Retinal pigment epithelial cell (primary cell): ENCODE measurements around the gene GJC1.

Experiments
- DNase-seq: peaks from one replicate; pipeline ENCODE4 v3.0.0-alpha.2; 2010; ENCODE audit warnings: low read depth
- H3K4me3 ChIP-seq: 2 replicates; pipeline ENCODE4 v1.5.1; 2011; ENCODE audit warnings: mild to moderate bottlenecking, low read length, control low read depth, moderate library complexity
- TF ChIP-seq, protein P1 (sequence below): conservative IDR thresholded peaks from 2 replicates; pipeline ENCODE4 v1.5.1; 2011; ENCODE audit warnings: low read depth, low read length, control low read depth, inconsistent platforms

GJC1 gene

DNA sequence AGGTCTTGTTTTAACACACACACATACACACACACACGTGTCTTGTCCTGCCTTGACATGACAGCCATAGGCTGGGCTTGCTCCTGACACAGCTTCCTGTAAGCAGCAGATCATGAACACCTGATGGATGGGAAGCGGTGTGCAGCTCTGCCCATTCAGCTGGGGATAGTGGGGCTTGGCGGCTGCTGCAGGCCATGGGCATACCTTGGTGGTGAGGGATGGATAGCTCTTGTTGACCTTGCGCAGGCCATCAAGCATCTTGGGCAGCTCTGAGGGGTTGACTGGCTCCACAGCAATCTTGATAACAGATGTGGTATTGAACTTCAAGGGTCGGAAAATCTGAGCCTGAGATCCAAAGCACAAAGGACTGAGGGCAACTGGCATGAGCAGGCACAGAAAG lies 29.6 kb upstream of the GJC1 start:
- TF ChIP-seq, protein P1, sequence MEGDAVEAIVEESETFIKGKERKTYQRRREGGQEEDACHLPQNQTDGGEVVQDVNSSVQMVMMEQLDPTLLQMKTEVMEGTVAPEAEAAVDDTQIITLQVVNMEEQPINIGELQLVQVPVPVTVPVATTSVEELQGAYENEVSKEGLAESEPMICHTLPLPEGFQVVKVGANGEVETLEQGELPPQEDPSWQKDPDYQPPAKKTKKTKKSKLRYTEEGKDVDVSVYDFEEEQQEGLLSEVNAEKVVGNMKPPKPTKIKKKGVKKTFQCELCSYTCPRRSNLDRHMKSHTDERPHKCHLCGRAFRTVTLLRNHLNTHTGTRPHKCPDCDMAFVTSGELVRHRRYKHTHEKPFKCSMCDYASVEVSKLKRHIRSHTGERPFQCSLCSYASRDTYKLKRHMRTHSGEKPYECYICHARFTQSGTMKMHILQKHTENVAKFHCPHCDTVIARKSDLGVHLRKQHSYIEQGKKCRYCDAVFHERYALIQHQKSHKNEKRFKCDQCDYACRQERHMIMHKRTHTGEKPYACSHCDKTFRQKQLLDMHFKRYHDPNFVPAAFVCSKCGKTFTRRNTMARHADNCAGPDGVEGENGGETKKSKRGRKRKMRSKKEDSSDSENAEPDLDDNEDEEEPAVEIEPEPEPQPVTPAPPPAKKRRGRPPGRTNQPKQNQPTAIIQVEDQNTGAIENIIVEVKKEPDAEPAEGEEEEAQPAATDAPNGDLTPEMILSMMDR = no peak
- H3K4me3 ChIP-seq = no peak overlapping the region
- no peak for DNase-seq

DNA sequence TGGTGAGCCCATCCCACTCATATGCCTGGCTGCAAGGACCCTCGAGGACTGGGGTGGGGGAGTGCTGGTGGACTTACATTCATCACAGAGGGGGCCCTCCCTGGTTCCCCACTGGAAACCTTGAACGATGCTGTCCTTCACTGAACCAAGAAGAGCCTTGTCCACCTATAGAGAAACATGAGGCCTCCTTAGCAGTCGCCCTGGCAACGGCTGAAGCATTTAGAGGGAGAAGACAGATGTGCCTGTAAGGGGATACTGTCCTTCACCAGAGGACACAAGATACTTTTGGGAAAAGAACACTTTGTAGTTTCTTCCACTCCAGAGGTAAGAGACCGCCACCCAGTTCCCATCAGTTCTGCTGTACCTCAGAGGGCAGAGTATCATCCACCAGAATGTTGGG lies 24.1 kb upstream of the GJC1 start:
- TF ChIP-seq, protein P1 = no peak
- no peak overlapping the region for H3K4me3 ChIP-seq
- no peak for DNase-seq

DNA sequence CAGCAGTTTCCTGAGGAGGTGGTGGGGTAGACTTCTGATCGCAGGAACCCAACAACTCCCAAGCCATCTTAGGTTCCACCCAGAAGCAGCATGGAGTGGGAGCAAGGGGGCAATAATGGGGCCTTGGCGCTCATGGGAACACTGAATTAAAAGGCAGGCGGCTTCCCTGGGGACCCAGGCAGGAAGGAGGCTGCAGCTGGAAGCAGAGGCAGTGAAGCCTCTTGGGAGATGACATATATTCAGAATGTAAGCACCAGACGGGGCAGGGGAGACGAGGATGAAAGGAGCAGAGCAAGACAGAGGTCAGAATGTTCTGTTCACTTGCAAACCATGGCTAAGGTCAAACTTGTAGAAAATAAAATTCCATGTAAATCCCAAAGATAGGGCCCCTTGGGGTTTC lies 20.5 kb upstream of the GJC1 start:
- TF ChIP-seq, protein P1 = no peak
- no peak for DNase-seq
- no peak overlapping the region for H3K4me3 ChIP-seq

DNA sequence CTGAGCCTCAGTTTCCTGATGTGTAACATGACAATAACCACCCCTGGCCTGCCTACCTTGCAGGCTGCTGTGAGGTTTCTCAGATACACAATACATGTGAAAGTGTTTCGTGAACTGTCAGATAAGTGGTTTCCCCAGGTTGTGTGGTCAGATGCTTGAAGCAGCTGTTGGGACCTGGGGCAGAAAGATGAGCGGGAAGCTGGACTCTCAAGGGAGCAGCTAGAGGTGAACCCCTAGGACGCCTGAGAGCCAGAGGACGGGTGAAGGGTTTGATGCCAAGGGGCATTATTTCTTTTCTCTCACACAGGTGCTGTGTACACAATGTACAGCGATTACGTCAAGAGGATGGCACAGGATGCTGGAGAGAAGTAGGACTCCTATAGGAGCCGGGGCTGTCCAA lies 19.9 kb upstream of the GJC1 start:
- no peak overlapping the region for H3K4me3 ChIP-seq
- TF ChIP-seq, protein P1 = no peak
- DNase-seq = no peak

DNA sequence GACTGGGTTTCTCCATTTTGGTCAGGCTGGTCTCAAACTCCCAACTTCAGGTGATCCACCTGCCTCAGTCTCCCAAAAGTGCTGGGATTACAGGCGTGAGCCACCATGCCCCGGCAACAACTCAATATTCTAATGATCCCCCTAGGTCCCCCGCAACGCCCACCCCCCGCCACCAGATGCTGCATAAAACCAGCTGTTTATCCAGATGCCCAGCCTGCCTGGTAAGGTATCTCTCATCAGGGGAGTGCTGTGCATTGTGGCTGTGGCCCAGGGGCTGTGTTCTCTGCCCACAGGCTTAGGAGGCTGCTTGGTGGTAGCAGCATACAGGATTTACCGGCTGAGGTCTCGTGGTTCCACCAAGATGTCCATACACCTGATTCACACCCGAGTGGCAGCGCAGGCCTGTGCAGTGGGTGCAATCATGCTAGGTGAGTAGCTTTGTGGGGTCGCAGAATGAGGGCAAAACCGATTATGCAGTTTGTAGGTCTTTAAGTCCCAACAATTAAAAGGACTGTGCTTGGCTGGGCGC lies 18.9 kb upstream of the GJC1 start:
- no peak for DNase-seq
- TF ChIP-seq, protein P1 = no peak
- no peak overlapping the region for H3K4me3 ChIP-seq

DNA sequence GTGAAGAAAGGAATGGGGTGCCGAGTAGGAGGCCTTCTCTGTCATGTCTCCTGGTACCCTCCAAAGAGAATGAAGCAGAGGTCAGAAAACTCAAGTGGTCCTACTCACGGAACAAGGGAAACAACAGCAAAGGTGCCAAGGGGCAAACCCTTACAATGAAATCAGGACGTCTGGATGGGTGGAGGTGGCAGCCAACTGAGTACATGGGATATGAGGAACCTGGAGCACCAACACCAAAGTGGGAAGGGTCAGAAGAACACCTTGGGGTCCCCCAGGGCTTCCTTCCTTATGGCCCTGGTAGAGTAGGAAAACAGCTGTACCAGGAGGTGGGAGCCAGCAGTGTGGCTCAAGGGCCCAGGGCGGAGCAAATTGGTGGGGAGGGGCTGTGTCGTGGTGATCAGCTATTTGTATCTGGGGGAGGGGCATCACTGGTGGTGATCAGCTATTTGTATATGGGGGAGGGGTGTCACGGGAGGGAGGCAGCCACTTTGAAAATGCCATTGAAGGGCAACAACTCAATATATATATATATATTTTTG lies 18.2 kb upstream of the GJC1 start:
- no peak for DNase-seq
- TF ChIP-seq, protein P1 = no peak
- H3K4me3 ChIP-seq = no peak overlapping the region

DNA sequence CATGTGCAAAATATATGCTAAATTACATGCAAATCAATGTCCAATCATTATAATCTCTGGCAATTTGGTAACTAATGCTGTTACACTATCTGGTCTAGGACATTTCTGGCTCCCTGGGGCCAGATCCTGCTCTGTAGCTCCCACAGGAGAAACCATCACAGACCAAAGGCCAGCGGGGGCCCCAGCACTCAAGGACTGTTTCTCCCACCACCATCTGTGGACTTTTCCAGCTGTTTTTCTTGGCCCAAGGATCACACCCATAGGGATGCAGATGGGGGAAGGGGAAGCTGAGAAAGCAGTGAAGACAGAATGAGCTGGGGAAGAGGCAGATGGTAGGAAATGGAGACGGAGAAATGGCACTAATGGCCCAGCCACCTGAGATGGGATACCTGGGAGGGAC lies 17.5 kb upstream of the GJC1 start, which contains the start of gene HIGD1B:
TSS of gene HIGD1B (plus strand) at position 298 of the 400 bp plus-strand sequence. CDS start 270 bp downstream, outside the sequence.
- TF ChIP-seq, protein P1 = no peak
- H3K4me3 ChIP-seq = no peak within 1 kb of the TSS
- no peak for DNase-seq
